Choroid plexus epithelial cell (primary cell): ENCODE measurements around the gene LSG1.
"Not testable (repeated sequence)": the region's sequence is repeated elsewhere in the genome, so short reads cannot be mapped to it uniquely, and the experiment has no call there.

ENCODE experiments used
- DNase-seq: peaks from one replicate; pipeline ENCODE4 v3.0.0-alpha.2; 2010; ENCODE audit warnings: low read depth
- H3K4me3 ChIP-seq: 2 replicates; pipeline ENCODE4 v1.5.1; 2011; ENCODE audit warnings: low read depth, mild to moderate bottlenecking, control low read depth, low read length, moderate library complexity
- CTCF ChIP-seq: conservative IDR thresholded peaks from 2 replicates; pipeline ENCODE4 v1.5.1; 2011; ENCODE audit warnings: low read depth, mild to moderate bottlenecking, control low read depth, inconsistent platforms, low read length, moderate library complexity

The LSG1 gene

GRCh38 chr3:194631696-194632095 is 40.3 kb downstream of the LSG1 start:
- no peak for TF ChIP-seq CTCF
- no peak for DNase-seq
- H3K4me3 ChIP-seq = no peak overlapping the region

GRCh38 chr3:194630681-194631080 is 41.3 kb downstream of the LSG1 start:
- not testable (repeated sequence) for DNase-seq, H3K4me3 ChIP-seq

GRCh38 chr3:194624956-194625355 is 47.0 kb downstream of the LSG1 start:
- no peak for DNase-seq
- no peak for TF ChIP-seq CTCF
- H3K4me3 ChIP-seq = no peak overlapping the region

- no peak overlapping the region for H3K4me3 ChIP-seq
- no peak for DNase-seq
- TF ChIP-seq CTCF = no peak
Measured at GRCh38 chr3:194623449-194624290, 48.3 kb downstream of the LSG1 start.

GRCh38 chr3:194622621-194623340 is 49.2 kb downstream of the LSG1 start:
- no peak for DNase-seq
- no peak overlapping the region for H3K4me3 ChIP-seq
- TF ChIP-seq CTCF = no peak

- DNase-seq = no peak
- H3K4me3 ChIP-seq = no peak overlapping the region
- no peak for TF ChIP-seq CTCF
Measured at GRCh38 chr3:194621947-194622346, 50.0 kb downstream of the LSG1 start.

- no peak overlapping the region for H3K4me3 ChIP-seq
- TF ChIP-seq CTCF = no peak
- DNase-seq = no peak
Measured at GRCh38 chr3:194620196-194620595, 51.8 kb downstream of the LSG1 start.
